PC-9 (cell line): ENCODE data around the gene TMEM51. TPM values are rescaled to one million over a fixed set of nuclear protein-coding genes. Genes with fewer than 3 reads are reported as not detected.

Source experiments
- BruUV-seq: library from RNA; stranded (reverse); fragments of 400-500 nt; replicated peaks from 2 replicates; lab custom pipeline; 2021; lab: Mats Ljungman, UMichigan
- CTCF ChIA-PET: fragments of 300-600 bp; sonication (Branson Sonifier 250); formaldehyde crosslinking; loops from one replicate; lab custom pipeline; 2022; ENCODE audit warnings: antibody characterized with exemption; lab: Charles Lee
- POLR2A ChIA-PET: fragments of 300-600 bp; sonication (Branson Sonifier 250); formaldehyde crosslinking; loops from one replicate; lab custom pipeline; 2022; ENCODE audit warnings: antibody characterized with exemption; ENCODE audit not compliant: unreplicated experiment; lab: Charles Lee
- DNase-seq, 2 experiments: peaks; one replicate each; pipeline versions ENCODE4 v3.0.0 to v3.0.0-alpha.2; 2015 to 2022; ENCODE audit warnings: mixed read lengths in 1 of 2
- H2AFZ ChIP-seq: fragments of 200-600 bp; sonication (generic); 2 replicates; pipeline ENCODE4 v1.8.1; 2017; ENCODE audit warnings: antibody characterized with exemption
- H3F3A ChIP-seq: fragments of 200-600 bp; sonication (generic); 2 replicates; pipeline ENCODE4 v1.8.1; 2017; ENCODE audit warnings: antibody characterized with exemption, mild to moderate bottlenecking, low read depth; ENCODE audit not compliant: insufficient read depth
- H3K27ac ChIP-seq: fragments of 200-600 bp; sonication (generic); 2 replicates; pipeline ENCODE4 v1.6.1; 2016; ENCODE audit warnings: mixed run types
- H3K27me3 ChIP-seq: fragments of 200-600 bp; sonication (generic); 2 replicates; pipeline ENCODE4 v1.6.1; 2016; ENCODE audit warnings: low read depth, mixed run types; ENCODE audit not compliant: insufficient read depth
- H3K36me3 ChIP-seq: fragments of 200-600 bp; sonication (generic); 2 replicates; pipeline ENCODE4 v1.6.1; 2016; ENCODE audit warnings: low read depth, mixed run types
- H3K4me1 ChIP-seq: fragments of 200-600 bp; sonication (generic); replicated peaks from 2 replicates; pipeline ENCODE4 v1.6.1; 2016; ENCODE audit warnings: mixed run types; ENCODE audit not compliant: insufficient read depth
- H3K4me2 ChIP-seq: fragments of 200-600 bp; sonication (generic); 2 replicates; pipeline ENCODE4 v1.6.1; 2017; ENCODE audit warnings: mixed run types
- H3K4me3 ChIP-seq: fragments of 200-600 bp; sonication (generic); 2 replicates; pipeline ENCODE4 v1.6.1; 2016; ENCODE audit warnings: mixed run types
- H3K79me2 ChIP-seq: fragments of 200-600 bp; sonication (generic); 2 replicates; pipeline ENCODE4 v1.6.1; 2017; ENCODE audit warnings: low read depth, mixed run types
- H3K9me2 ChIP-seq: fragments of 200-600 bp; sonication (generic); 2 replicates; pipeline ENCODE4 v1.8.1; 2017; ENCODE audit warnings: mild to moderate bottlenecking; ENCODE audit not compliant: insufficient read depth
- H3K9me3 ChIP-seq: fragments of 200-600 bp; sonication (generic); 2 replicates; pipeline ENCODE4 v1.8.1; 2016; ENCODE audit warnings: low read depth; ENCODE audit not compliant: insufficient read depth
- H4K20me1 ChIP-seq: fragments of 200-600 bp; sonication (generic); 2 replicates; pipeline ENCODE4 v1.8.1; 2017; ENCODE audit not compliant: insufficient read depth
- CTCF ChIP-seq: fragments of 200-600 bp; sonication (generic); conservative IDR thresholded peaks from 2 replicates; pipeline ENCODE4 v1.6.1; 2017; ENCODE audit warnings: mixed run types, antibody characterized with exemption, mild to moderate bottlenecking, moderate library complexity
- EZH2 ChIP-seq: fragments of 200-600 bp; sonication (generic); IDR thresholded peaks from 2 replicates; pipeline ENCODE4 v1.8.0; 2017; ENCODE audit warnings: antibody characterized with exemption, low read depth
- intact Hi-C: fragments of 100-400 bp; cut with micrococcal nuclease; formaldehyde crosslinking; loops from one replicate; pipeline ENCODE4 v1.10.0; 2022; ENCODE audit not compliant: unreplicated experiment
- total RNA-seq: library from RNA; stranded (reverse); gene quantifications from 2 replicates; pipeline ENCODE4 v1.2.3, GENCODE V29; 2021

Gene TMEM51
- total RNA-seq, 1 experiment from 2014 or later: 11.7 TPM

GRCh38 chr1:15206418-15207030 is 53.0 kb downstream of the TMEM51 start:
- peaks cover 33% of the 10 kb centered on the region for H3K4me1 ChIP-seq
- POLR2A ChIA-PET: interaction anchor here (0.6 kb wide), 1 partner anchor 54 kb away, joined by 3 read pairs; no protein-coding TSS in a partner anchor
- H4K20me1 ChIP-seq: no peaks in the 10 kb centered on the region
- no peaks in the 10 kb centered on the region for H3K9me3 ChIP-seq
- no peaks in the 10 kb centered on the region for H3K36me3 ChIP-seq
- CTCF ChIA-PET: interaction anchor here (0.6 to 1.0 kb wide), 4 partner anchors 11 to 78 kb away, joined by 3 read pairs; no protein-coding TSS in a partner anchor
- peak overlapping the region; percentile 68 for H3K27ac ChIP-seq
- H3K9me2 ChIP-seq: no peaks in the 10 kb centered on the region
- H3K79me2 ChIP-seq: peaks cover 11% of the 10 kb centered on the region; the same call in 1 of the 2 replicates
- TF ChIP-seq CTCF (no peak), EZH2 (no peak)
- H3F3A ChIP-seq: peaks cover 12% of the 10 kb centered on the region; the same call in 1 of the 2 replicates
- H3K27me3 ChIP-seq: no peaks in the 10 kb centered on the region
- no TSS peak for BruUV-seq
- peak overlapping the region; percentile 58 for H3K4me2 ChIP-seq
- H2AFZ ChIP-seq: no peak overlapping the region
- no peak overlapping the region; the same call in 1 of the 2 replicates for H3K4me3 ChIP-seq
- intact Hi-C loops: loop anchor here (1.0 kb wide), 1 partner anchor 53 kb away; the partner anchor contains the start of gene TMEM51
- peak; percentile 59 to 88 for DNase-seq

GRCh38 chr1:15207031-15207828 is 53.7 kb downstream of the TMEM51 start:
- Histone ChIP-seq H3K79me2 (peaks cover 4% of the 10 kb centered on the region; the same call in 1 of the 2 replicates), H4K20me1 (no peaks in the 10 kb centered on the region), H3K4me3 (no peak overlapping the region; the same call in 1 of the 2 replicates), H3K4me1 (peaks cover 26% of the 10 kb centered on the region), H3K27me3 (no peaks in the 10 kb centered on the region), H3K9me2 (no peaks in the 10 kb centered on the region), H3K9me3 (no peaks in the 10 kb centered on the region), H2AFZ (no peak overlapping the region), H3F3A (peaks cover 12% of the 10 kb centered on the region; the same call in 1 of the 2 replicates), H3K4me2 (peak overlapping the region; percentile 58), H3K27ac (peak overlapping the region; percentile 68), H3K36me3 (no peaks in the 10 kb centered on the region)
- TF ChIP-seq CTCF (no peak), EZH2 (no peak)
- DNase-seq: no peak
- BruUV-seq: no TSS peak
- intact Hi-C loops: no loop called here
- ChIA-PET POLR2A (no interaction called here), CTCF (interaction anchor here (0.6 to 1.0 kb wide), 2 partner anchors 38 to 79 kb away, joined by 3 read pairs; no protein-coding TSS in a partner anchor)

GRCh38 chr1:15207829-15208429 is 54.4 kb downstream of the TMEM51 start:
- H3K4me2 ChIP-seq: no peak overlapping the region
- H3F3A ChIP-seq: peaks cover 12% of the 10 kb centered on the region; the same call in 1 of the 2 replicates
- no peak overlapping the region for H3K4me3 ChIP-seq
- H3K9me2 ChIP-seq: no peaks in the 10 kb centered on the region
- no peak overlapping the region for H2AFZ ChIP-seq
- no peaks in the 10 kb centered on the region for H4K20me1 ChIP-seq
- H3K36me3 ChIP-seq: no peaks in the 10 kb centered on the region
- TF ChIP-seq CTCF (no peak), EZH2 (no peak)
- intact Hi-C loops: no loop called here
- no peaks in the 10 kb centered on the region for H3K27me3 ChIP-seq
- H3K27ac ChIP-seq: no peak overlapping the region
- BruUV-seq: no TSS peak
- DNase-seq: no peak
- no peaks in the 10 kb centered on the region for H3K9me3 ChIP-seq
- ChIA-PET CTCF (no interaction called here), POLR2A (no interaction called here)
- peaks cover 26% of the 10 kb centered on the region for H3K4me1 ChIP-seq
- peaks cover 3% of the 10 kb centered on the region; the same call in 1 of the 2 replicates for H3K79me2 ChIP-seq
